Fibroblast of skin of right biceps (primary cell): ENCODE results near the gene STMN3.
A peak's percentile ranks its signal among the peaks of the same experiment; 100 is the strongest.
"Not testable (repeated sequence)": the region's sequence is repeated elsewhere in the genome, so short reads cannot be mapped to it uniquely, and the experiment has no call there.

Experiments used
- DNase-seq: peaks from one replicate; pipeline ENCODE4 v3.0.0-alpha.2; 2013

The STMN3 gene

DNA sequence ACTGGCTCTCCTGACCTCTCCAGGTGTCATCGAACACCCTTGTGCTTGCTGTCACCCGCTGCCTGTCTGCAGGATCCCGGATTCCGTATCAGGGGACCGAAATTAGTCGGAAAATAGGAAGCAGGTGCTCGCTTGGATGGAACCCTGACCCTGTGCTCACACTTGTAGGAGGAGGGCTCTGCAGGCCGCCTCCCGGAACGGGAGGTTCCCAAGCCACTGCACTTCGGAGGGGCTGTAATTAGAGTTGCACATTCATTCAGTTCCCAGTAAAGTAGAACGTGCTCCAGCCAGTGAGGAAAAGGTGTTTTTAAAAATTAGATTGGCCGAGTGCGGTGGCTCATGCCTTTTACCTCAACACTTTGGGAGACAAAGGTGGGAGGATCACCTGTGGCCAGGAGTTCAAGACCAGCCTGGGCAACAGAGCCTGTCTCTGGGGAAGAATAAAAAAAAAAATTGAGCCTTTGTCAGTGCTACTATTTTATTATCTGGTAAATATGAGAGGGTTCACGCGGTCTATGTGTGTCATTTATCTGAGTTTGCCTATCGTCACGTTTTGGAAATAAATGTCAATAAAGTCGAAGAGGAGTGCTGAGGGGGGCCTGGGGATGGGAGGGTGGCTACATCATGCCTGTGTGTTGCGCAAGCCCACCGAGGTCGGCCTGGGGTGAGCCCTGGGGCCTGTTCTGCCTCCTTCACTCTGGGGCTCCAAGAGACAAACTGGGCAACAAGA is 24.8 kb downstream of the STMN3 start:
- DNase-seq, result peak; percentile 76

GRCh38 chr20:63627751-63628245 is 25.4 kb downstream of the STMN3 start:
- DNase-seq, result no peak

DNA sequence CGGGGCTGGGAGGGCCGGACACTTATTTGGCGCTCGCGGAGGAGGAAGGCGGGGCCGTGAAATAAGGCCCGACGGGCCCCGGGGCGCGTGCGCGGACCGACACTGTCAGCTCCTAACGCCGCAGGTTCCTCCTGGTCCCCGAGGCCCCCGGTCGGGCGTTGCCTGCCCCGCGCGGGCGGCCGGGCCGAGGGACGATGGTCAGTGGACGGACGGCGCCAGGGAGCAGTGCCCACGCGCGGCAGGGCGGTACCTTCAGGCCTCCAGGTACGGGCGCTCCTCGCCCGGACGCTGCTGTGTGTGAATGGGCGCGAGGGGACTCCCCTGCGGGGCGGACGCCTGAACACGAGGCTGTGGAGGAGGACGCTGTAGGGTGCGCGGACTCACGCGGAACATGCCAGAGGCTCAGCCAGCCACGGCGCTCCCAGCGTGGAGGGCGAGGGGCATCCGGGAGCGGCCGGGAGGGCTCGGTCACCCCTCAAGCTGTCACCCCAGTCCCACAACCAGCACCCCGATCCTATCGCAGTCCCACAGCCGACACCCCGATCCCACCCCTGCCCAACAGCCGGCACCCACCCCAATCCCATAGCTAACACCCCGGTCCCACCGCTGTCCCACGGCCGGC is 26.0 kb downstream of the STMN3 start:
- peak; percentile 95 for DNase-seq

DNA sequence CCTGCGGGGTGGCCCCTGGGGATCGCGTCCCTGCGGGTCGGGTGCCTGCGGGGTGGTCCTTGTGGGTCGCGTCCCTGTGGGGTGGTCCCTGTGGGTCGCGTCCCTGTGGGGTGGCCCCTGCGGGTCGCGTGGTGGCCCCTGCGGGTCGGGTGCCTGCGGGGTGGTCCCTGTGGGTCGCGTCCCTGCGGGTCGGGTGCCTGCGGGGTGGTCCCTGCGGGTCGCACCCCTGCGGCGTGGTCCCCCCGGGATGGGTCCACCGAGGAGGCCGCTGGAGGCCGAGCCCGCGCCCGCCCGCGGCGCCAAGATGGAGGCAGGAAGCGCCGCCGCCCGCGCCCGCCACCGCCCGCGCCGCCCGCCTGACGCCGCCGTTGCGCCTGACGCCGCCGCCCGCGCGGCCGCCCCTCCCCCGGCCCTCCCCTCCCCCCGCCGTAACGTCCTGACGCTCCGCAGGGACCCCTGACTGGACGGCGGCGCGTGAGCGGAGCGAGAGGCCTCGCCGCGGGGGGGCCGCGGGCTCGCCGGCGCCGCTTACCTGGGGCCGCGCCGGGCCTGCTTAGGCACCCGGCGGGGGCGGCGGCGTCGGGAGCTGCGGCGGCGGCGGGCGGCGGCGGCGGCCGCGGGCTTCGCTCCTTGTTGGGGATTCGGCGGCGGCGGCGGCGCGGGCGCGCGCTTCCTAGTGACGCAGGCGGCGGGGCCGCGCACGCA is 26.6 kb downstream of the STMN3 start, which contains the start of gene GMEB2:
Gene GMEB2 (minus strand): TSS at position 678 of the 705 bp plus-strand sequence. CDS start 7,704 bp downstream, outside the sequence.
- peak; percentile 81 for DNase-seq

- peak; percentile 33 for DNase-seq
These were observed 27.3 kb downstream of the STMN3 start for GRCh38 chr20:63625771-63626423.

- peak; percentile 38 for DNase-seq
These were observed 28.7 kb downstream of the STMN3 start for GRCh38 chr20:63624486-63624885.

GRCh38 chr20:63622732-63623131 is 30.5 kb downstream of the STMN3 start:
- no peak for DNase-seq

DNA sequence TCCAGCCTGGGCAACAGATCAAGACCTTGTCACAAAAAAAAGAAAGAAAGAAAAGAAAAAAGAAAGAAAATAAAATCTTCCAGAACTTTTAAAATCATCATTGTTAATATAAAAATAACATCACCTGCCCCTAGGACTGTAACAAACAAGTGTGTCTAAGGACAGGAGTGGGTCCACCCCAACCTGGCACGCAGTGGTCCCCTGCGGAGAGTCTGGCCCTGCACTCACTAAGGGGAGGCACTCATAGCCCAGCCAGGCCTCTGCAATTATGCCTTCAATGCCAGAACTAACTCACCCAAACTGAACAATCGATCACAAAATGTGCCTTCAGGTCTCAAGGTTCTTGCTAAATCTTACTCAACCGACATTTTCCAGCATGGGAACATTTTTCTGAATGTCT is 31.1 kb downstream of the STMN3 start:
- DNase-seq, result no peak

DNA sequence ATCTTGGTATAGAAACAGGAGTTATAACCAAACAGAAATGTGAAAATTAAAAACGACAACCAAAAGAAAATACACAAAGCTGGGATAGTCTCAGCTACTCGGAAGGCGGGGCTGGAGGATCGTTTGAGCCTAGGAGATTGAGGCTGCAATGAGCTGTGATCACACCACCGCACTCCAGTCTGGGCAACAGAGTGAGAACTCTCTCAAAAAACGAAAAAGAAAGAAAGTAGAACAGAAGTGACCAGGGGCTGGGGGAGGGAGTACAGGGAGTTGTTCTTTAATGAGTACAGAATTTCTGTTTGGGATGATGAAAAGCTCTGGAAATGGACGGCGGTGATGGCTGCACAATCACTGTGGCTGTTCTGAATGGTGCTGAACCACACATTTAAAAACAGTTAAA is 32.2 kb downstream of the STMN3 start:
- no peak for DNase-seq

DNA sequence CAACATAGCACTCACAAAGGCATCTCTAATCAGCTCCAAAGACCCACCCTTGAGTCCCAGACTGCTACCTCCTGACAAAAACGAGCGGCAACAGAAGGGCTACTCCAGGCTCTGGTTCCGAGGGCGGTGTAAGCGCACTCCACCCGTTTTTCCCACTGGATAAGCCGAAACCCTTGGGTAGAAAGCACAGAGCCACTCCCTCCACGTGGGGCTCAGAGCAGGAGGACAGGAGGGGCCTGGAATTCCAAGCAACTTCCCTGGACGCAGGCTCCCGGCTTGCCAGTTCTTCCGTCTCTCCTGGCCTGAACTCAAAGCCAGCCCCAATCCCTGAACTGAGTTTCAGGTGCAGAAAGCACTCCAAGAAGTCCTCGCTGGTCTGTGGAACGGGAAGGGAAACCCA is 33.7 kb downstream of the STMN3 start:
- no peak for DNase-seq

DNA sequence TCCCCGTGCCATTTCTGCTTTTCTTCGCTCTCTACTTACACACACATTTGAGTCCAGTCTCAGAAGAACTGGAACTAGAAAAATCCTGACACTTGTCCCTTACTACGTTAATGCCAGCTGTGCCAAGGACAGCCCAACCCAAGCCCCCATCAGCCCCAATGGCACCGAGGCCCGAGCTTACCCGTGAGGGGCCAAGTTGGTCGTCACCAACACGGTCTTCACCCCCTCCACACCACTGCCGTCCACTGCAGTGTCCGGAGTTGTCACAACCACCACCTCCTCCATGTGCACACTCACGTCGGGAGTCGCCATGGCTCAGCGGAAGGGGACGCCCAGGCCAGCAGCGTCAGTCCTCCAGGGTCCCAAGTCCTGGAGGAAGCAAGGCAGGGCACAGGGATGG is 34.1 kb downstream of the STMN3 start:
- no peak for DNase-seq

DNA sequence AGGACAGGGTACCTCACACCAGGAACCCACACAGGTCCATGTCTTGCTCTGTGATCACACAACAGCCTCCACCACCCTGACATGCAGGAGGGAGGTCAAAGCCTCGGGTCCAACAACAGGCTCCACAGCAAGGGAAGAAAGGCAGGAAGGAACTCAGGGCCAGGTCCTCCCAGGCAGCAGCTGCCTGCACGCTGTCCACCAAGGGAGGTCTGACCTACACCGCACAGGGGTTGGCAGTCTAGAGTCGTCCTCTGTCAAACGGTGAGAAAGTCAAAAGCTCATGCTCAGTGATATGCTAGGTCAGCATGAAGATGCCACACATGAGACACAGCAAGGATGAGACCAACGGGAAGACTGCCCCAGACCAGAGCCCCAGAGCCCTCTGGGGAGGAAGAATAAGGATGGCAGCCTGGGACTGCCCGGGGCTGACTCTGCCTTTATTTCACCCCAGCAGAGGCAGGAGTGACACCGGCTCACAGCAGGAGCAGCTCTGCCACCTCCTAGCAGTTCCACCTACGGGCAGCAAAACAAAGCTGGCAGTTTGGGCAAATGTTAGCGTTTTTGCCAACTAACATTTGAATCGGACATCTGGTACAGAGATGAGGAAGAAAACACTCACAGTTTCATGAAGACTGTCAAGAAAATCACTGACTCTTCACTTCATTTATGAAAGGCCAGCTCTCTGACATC is 34.8 kb downstream of the STMN3 start:
- no peak for DNase-seq

DNA sequence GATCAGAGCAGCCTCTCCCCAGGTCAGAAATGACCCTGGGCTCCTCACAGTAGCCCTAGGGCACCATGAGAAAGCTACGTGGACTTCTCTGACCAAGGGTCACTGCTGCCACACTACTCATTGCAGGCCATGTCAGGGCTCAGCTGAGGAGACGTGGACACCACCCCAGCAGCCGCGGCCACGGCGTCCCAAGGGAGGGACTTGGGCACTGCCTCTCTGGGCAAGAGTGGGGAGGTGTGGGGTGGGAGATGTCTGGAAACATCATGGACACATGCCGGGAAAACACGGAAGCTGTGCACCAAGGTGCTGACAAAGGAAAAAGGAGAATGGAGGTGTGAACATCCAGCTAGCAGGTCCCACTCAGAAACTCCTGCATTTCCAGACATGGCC is 35.4 kb downstream of the STMN3 start:
- DNase-seq, result no peak

DNA sequence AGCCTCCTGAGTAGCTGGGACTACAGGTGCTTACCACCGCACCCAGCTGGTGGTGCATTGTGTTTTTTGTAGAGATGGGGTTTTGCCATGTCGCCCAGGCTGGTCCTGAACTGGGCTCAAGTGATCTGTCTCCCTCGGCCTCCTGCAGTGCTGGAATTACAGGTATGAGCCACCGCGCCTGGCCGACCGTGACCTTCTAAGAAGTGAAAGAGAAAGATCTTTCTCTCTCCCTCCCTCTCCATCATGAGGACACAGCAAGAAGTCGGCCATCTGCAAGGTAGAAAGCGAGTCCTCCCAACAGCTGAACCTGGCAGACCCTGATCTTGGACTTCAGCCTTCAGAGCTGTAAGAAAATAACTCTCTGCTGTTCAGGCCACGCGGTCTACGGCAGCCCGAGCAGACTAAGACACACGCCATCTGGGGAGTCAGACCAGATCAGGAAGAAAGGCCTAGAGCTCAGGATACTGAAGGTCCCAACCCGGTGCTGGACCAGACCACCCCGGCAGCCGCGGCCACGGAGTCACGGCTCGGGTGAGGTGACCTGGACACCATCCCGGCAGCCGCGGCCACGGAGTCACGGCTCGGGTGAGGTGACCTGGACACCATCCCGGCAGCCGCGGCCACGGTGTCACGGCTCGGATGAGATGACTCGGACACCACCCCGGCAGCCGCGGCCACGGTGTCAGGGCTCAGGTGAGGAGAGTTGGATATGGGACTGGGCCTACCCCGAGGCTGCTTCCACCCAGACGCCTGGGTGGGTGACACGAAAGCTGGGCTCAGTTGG is 35.9 kb downstream of the STMN3 start:
- DNase-seq, result no peak

DNA sequence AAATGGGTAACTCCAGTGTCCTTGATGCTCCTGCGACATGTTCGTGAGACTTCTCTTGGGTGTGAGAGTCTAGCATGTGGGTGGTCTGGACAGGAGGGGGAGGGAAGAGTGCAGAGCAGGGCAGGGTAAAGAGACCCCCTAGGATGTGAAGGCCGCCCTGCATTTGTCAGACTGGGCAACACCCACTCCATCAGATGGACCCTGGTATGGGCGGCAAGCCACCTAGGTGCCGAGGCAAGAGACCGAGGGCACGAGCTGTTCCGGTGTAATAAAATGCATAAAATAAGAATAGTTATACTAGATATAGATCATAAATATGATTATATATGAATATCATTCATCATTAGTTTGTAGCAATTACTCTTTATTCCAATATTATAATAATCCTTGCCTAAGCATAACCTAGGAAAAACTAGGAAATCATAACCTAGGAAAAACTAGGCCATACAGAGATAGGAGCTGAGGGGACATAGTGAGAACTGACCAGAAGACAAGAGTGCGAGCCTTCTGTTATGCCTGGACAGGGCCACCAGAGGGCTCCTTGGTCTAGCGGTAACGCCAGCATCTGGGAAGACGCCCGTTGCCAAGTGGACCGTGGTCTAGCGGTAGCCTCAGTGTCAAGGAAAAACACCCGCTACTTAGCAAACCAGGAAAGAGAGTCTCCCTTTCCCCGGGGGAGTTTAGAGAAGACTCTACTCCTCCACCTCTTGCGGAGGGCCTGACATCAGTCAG is 39.2 kb downstream of the STMN3 start:
- DNase-seq, result not testable (repeated sequence)

- DNase-seq, result no peak
These were observed 40.8 kb downstream of the STMN3 start for GRCh38 chr20:63612276-63612931.

- DNase-seq, result no peak
These were observed 41.6 kb downstream of the STMN3 start for GRCh38 chr20:63611646-63612045.

DNA sequence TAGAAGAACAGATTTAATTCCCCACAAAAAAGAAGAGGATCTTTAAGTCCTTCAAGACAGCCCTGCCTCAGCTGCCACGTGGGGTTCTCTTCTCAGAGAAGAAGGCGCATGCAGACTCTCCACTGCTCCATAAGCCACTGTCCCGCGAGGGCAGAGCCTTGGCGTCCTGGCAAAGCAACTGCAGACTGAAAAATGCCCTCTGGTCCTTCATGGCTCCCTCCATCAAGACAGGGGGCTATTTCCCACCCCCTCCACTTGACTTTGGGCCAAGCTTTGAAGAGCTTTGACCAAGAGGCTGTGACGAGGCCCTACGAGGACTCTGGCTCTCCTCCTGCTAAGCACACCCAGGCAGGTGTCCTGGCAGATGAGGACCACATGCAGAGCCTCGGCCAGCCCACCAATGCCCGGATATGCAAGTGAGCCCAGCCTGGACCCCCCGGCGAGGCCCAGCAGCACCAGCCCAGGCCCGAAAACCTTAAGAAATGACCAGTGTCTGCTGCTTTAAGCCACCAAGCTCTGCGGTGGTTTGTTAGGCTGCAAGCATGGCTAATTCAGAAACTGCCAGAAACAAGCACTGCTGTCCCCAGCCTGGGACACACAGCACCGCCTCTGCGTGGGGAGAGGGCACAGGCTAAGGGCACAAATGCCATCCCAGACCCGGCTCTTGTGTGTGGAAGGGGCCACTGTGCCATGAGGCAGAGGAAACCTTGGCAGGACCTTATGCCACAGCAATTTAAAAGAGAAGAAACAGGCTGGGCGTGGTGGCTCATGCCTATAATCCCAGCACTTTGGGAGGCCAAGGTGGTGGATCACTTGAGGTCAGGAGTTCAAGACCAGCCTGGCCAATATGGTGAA is 42.4 kb downstream of the STMN3 start:
- DNase-seq, result no peak

- no peak for DNase-seq
These were observed 46.5 kb downstream of the STMN3 start for GRCh38 chr20:63606686-63607085.

GRCh38 chr20:63602321-63602720 is 50.9 kb downstream of the STMN3 start:
- no peak for DNase-seq
